ENCODE data around the gene ARMC6. TPM values are rescaled to one million over a fixed set of nuclear protein-coding genes. Genes with fewer than 3 reads are reported as not detected.
"Not testable (repeated sequence)": the region's sequence is repeated elsewhere in the genome, so short reads cannot be mapped to it uniquely, and the experiment has no call there.

The ARMC6 gene
- total RNA-seq, 6 experiments from 2014 or later: 19.3 to 64.8 (median 41.4) TPM

- H3K27ac ChIP-seq: peak overlapping the region in 2 of 3 donors; percentile 21 to 98
- no peaks in the 10 kb centered on the region for H3K27me3 ChIP-seq
- DNase-seq (peak in 1 of 3 donors; percentile 37), ATAC-seq (no peak)
- H3K4me3 ChIP-seq: no peak overlapping the region
- TF ChIP-seq CTCF (IDR thresholded peaks at IDR 0.05): no peak
- TF ChIP-seq POLR2A (IDR thresholded peaks at IDR 0.05): no peak
- 96% methylated on average over 10 of the region's 11 CpGs for WGBS (ENCODE audit: insufficient coverage, low coverage, low lambda C conversion rate, missing lambda C conversion rate)
- intact Hi-C loops (cut with DNase I): no loop called here
- H3K9me3 ChIP-seq: no peaks in the 10 kb centered on the region
- no peaks in the 10 kb centered on the region for H3K36me3 ChIP-seq
- H3K4me1 ChIP-seq: peaks cover 0 to 51% (median 18%) of the 10 kb centered on the region in 4 donors
Observed at GRCh38 chr19:19103167-19103566, 69.8 kb downstream of the ARMC6 start.

GRCh38 chr19:19105365-19106055 lies 72.1 kb downstream of the ARMC6 start:
- H3K27ac ChIP-seq: no peak overlapping the region

GRCh38 chr19:19106056-19106551 lies 72.7 kb downstream of the ARMC6 start:
- TF ChIP-seq CTCF (IDR thresholded peaks at IDR 0.05) (no peak), POLR2A (IDR thresholded peaks at IDR 0.05) (no peak)
- H3K27me3 ChIP-seq: no peaks in the 10 kb centered on the region
- WGBS (ENCODE audit: insufficient coverage, low coverage, low lambda C conversion rate, missing lambda C conversion rate): 51% methylated on average over 6 of the region's 25 CpGs
- DNase-seq: peak in 1 of 3 donors; percentile 46
- no peak for ATAC-seq
- intact Hi-C loops (cut with DNase I): no loop called here
- no peak overlapping the region for H3K27ac ChIP-seq
- no peaks in the 10 kb centered on the region for H3K9me3 ChIP-seq
- no peak overlapping the region for H3K4me3 ChIP-seq
- H3K4me1 ChIP-seq: peaks cover 0 to 32% (median 8%) of the 10 kb centered on the region in 4 donors
- no peaks in the 10 kb centered on the region for H3K36me3 ChIP-seq

More at GRCh38 chr19:19105365-19106055, 72.1 kb downstream of the ARMC6 start:
- Histone ChIP-seq H3K27me3 (no peaks in the 10 kb centered on the region), H3K36me3 (no peaks in the 10 kb centered on the region), H3K4me1 (peaks cover 0 to 32% (median 8%) of the 10 kb centered on the region in 4 donors), H3K4me3 (no peak overlapping the region), H3K9me3 (no peaks in the 10 kb centered on the region)
- TF ChIP-seq POLR2A (IDR thresholded peaks at IDR 0.05) (no peak), CTCF (IDR thresholded peaks at IDR 0.05) (no peak)
- DNase-seq: peak in 1 of 3 donors; percentile 47
- ATAC-seq: no peak
- intact Hi-C loops (cut with DNase I): no loop called here
- 65% methylated on average over 9 of the region's 36 CpGs for WGBS (ENCODE audit: insufficient coverage, low coverage, low lambda C conversion rate, missing lambda C conversion rate)

- intact Hi-C loops (cut with DNase I); DNase-seq; H3K27ac ChIP-seq; H3K9me3 ChIP-seq; ATAC-seq; H3K27me3 ChIP-seq; H3K4me3 ChIP-seq; H3K36me3 ChIP-seq: not testable (repeated sequence)
- whole genome bisulfite sequencing (ENCODE audit: insufficient coverage, low coverage, low lambda C conversion rate, missing lambda C conversion rate): 81% methylated on average over 6 of the region's 7 CpGs
- peaks cover 0 to 32% (median 10%) of the 10 kb centered on the region in 4 donors for H3K4me1 ChIP-seq
Observed at GRCh38 chr19:19106938-19107337, 73.5 kb downstream of the ARMC6 start.

GRCh38 chr19:19107654-19108053 lies 74.3 kb downstream of the ARMC6 start:
- Histone ChIP-seq H3K36me3 (no peaks in the 10 kb centered on the region), H3K9me3 (no peaks in the 10 kb centered on the region), H3K4me3 (no peak overlapping the region), H3K27me3 (no peaks in the 10 kb centered on the region), H3K27ac (no peak overlapping the region), H3K4me1 (peaks cover 0 to 32% (median 10%) of the 10 kb centered on the region in 4 donors)
- TF ChIP-seq CTCF (IDR thresholded peaks at IDR 0.05) (no peak), POLR2A (IDR thresholded peaks at IDR 0.05) (no peak)
- 100% methylated on average over 1 of the region's 11 CpGs for WGBS (ENCODE audit: insufficient coverage, low coverage, low lambda C conversion rate, missing lambda C conversion rate)
- no peak for ATAC-seq
- no peak for DNase-seq
- intact Hi-C loops (cut with DNase I): no loop called here
